Left renal pelvis (tissue), 4 donors: Measurements from ENCODE around the gene LRRC75B. TPM values are rescaled to one million over a fixed set of nuclear protein-coding genes. Genes with fewer than 3 reads are reported as not detected.
"Not testable (repeated sequence)": the region's sequence is repeated elsewhere in the genome, so short reads cannot be mapped to it uniquely, and the experiment has no call there.

Experiments used
- DNase-seq, 4 donors: peaks; one replicate each; pipeline ENCODE4 v3.0.0-alpha.2; 2013; ENCODE audit warnings: low read depth in 4 of 4, low spot score in 3 of 4
- polyA plus RNA-seq, 4 donors: library from polyadenylated mRNA; unstranded; fragments of 120-200 nt; gene quantifications; one replicate each; pipeline ENCODE4 v1.2.1, GENCODE V29; 2013; ENCODE audit not compliant: insufficient read length in 4 of 4

The LRRC75B gene
- polyA plus RNA-seq, 4 donors = 20.2 to 33.9 (median 30.4) TPM

DNA sequence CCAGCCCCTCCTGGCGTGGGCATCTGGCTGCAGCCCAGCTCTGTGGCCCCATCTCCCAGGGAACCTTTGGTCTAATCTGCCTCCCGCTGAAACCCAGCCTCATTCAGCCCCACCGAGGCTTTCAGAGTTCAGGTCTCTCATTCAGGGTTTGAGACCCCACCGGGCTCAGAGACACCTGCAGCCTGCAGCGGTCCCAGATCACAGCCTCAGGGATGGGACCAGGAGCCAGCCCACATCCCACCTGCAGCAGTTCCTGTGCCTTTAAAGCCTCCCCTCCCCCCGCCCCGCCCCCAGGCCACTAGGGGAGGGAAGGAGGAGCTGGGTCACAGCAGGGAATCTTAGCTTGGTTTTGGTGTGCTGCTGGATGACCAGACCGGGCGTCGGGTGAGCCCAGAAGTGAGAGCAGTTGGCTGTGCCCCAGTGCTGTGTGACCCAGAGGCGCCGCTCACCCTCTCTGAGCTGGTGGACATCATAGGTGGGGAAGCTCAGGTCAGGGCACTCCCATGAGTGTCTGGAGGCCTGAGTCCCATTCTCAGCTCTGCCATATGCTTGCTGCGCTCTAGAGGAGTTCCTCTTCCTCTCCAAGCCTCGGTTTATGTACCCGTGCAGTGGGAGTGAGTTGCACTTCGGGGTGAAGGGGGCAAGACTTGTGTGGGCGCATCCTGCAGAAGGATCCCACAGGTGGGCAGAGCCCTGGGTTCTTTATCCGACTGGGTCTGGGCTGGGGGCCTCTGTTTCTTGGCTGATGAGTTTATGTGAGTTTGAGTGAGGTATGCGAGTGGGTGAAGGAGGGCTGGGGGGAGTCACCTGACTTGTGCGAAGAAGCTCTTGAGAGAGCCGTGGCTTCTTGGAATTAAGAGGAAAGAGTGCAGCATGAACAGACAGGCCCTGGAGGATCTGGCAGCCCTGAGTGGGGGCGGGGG, 10.2 kb upstream of the LRRC75B start, which contains the start of gene GGT1:
GGT1 (plus strand) TSS at position 347 of the 923 bp plus-strand sequence. CDS start 7,889 bp downstream, outside the sequence.
- DNase-seq = not testable (repeated sequence)

DNA sequence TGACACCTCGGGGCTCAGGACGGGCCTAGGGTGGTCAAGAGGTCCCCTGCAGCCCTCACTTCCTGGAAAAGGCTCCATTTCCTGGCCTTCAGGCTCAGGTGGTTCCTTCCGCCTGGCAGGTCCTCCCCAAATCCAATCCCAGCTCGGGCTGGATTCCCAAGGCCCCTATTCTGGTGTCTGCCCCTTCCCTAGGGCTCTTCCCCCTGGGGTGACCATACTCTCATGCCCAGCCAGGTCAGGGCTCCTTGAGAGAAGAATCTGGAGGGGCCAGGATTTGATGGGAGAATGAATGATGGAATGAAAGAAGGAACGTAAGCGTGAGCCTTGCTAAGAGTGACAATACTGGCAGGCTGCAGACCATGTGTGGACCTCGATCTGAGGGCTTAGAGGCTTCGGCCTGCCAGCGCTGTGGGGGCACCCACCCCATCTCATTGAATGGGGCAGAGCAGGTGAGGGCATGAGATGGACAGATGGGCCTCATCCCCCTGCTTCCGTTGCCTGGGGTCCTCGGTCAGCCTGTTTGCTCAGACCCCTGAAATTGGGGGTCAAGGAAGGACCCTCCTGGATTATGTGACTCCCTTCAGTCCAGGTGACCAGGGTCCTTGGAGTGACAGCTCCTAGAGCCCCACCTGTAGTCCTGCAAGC, 9.4 kb upstream of the LRRC75B start:
- not testable (repeated sequence) for DNase-seq

DNA sequence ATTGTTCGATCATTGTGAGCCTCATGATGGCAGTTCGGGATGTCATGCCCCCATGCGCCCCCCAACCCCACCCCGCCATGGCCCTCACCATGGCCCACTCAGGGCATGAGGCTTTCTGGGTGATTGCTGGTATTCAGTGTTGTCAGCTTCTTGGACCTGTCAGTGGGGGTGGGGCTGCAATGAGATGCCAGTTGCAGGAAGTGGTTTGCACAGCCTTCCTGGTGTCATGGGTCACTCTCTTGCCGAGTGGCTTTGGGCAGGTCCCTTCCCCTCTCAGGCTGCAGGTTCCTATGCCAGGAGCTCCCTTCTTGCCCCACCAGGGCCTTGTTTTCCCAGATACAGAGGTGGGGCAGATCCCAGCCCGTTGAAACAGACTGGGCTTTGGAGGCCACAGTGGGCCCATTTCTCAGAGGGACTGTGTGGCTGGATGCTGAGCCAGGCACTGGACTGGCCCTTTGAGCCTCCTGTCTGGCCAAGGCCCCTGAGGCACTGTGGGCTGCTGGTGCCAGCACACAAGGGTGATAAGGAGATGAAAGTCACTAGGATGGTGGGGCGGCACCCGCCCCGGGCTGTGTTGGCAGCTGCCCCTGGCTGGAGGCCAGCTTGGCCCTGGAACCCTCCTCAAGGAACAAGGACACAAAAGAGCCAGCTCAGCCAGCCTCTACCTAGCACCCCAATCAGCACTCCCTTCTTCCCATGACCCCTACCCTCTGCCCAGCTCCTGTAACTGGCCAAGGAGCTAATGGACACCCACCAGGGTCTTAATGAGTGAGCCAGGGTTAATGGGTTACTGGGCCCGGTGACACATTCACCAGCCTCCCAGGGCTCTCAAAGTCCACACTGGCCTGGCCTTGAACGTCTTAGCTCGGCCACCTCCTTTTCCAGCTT, 8.6 kb upstream of the LRRC75B start:
- DNase-seq = no peak

DNA sequence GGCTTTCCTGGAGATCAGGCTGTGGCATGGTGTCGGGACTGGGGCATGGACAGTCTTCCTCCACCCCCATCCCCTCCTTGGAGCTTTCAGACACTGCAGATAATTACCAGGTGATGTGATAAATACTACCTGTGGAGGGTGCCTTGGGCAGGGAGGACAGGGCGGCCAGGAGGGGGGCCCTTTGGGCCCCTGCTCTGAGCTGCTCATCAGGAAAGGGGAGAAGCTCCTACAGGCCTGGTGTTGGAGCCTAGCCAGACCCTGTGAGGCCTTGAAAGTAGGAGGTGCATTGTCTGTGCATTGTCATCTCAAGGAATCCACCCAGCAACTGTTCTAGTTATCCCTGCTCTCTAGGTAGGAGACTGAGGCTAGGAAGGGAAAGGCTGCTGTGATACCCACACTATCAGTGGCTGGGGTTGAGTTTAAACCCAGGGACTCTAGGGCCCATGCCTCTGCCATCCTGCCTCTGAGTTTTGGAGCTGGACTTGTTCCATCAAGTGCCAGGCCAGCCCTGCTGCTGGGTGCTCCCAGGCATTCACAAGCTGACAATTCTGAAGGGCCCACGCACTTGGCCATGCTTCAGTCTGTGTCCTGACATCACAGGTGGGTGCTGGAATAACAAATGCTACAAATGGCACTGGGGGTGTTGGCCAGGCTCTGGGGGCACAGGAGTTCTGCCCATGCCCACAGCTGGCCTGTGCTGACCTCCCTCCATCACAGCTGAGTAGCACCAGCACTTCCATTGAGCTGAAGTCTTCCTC, 7.3 kb upstream of the LRRC75B start:
- not testable (repeated sequence) for DNase-seq

DNA sequence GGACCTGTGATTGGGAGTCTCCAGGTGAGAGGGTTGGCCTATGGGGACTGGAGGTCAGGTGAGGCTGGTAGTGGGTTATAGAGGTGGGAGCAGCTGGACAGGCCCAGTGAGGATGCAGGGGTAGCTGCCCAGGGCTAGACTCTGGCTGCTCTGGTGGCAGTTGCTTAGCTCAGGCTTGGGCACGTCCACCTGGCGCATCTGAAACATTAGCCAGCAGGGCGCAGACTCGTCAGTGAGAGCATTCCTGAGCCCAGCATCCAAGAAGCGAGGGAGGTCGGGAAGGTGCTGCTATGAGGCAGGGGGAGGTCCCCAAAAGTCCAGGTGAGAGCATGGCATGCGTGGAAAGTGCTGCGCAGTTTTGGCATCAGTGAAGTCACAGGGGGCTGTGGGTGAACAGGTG, 6.6 kb upstream of the LRRC75B start:
- DNase-seq = no peak

DNA sequence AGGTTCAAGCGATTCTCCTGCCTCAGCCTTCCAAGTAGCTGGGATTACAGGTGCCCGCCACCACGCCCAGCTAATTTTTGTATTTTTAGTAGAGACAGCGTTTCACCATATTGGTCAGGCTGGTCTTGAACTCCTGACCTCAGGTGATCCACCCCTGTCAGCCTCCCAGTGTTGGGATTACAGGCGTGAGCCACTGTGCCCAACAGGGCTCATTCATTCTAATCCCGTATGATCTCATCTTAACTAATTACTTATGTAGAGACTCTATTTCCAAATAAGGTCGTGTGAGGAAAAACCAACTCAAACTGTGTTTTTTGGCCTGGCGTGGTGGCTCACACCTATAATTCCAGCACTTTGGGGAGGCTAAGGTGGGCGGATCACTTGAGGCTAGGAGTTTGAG, 4.2 kb upstream of the LRRC75B start:
- not testable (repeated sequence) for DNase-seq

DNA sequence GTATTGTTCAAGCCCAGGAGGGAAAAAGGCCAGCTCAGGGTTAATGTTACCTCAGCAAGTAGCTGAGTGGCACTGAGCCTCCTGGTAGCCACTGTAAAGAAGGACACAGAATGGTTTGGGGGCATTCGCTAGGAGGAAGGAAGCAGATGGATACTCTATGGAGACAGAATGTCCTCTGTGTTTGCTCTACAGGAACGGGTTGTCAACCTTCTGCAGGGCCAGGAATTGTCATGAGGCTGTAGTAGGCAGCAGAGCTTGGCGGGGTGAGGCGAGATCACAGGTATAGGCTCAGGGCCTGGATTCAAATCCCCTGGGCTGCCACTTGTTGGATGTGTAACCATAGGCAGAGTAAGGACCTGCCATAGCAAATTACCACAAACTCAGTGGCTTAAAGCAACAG, 3.0 kb upstream of the LRRC75B start:
- DNase-seq = no peak

DNA sequence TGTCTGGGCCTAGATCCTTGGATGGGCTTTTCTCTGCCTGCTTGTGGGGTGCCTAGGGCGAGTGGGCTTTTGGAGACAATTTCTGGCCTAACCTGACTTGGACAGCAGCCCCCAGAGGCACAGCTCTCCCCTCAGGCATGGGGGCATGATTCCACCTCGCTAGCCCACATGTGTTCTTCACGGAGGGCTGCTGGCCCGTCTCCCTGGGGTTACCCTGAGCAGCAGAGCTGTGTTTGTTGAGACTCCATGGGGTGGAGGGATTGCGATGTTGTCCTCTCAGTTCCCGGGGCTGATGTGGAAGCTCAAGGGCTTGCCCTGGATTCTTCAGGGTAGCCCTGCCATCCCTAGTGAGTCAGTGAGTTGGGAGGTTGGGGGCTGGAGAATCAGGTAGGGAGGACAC, 2.4 kb upstream of the LRRC75B start:
- no peak for DNase-seq

DNA sequence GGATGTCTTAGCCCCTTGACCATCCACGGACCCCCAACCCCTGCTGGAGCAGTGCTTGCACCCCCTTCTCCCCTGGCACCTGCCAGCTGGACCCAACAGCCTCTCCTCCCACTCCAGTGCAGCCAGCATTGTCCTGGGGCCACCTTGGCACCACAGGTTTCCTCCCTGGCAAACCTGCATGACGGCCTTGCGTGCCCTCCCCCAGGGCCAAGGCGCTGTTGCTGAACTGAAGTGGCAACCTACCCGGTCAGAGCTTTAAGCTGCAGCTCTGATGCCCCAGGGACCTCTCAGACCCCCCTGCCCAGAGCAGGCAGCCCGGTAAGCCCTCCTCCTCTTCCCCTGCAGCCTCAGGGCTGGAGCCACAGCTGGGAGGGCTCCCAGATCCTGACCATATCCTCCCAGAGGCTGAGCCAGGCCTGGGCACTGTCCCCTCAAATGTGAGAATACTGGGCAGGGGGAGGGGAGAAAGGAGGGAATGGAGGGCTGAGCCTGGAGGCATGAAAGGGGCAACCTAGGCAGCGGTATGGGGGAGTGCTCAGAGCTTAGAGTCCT, 1.8 kb upstream of the LRRC75B start:
- DNase-seq = no peak

DNA sequence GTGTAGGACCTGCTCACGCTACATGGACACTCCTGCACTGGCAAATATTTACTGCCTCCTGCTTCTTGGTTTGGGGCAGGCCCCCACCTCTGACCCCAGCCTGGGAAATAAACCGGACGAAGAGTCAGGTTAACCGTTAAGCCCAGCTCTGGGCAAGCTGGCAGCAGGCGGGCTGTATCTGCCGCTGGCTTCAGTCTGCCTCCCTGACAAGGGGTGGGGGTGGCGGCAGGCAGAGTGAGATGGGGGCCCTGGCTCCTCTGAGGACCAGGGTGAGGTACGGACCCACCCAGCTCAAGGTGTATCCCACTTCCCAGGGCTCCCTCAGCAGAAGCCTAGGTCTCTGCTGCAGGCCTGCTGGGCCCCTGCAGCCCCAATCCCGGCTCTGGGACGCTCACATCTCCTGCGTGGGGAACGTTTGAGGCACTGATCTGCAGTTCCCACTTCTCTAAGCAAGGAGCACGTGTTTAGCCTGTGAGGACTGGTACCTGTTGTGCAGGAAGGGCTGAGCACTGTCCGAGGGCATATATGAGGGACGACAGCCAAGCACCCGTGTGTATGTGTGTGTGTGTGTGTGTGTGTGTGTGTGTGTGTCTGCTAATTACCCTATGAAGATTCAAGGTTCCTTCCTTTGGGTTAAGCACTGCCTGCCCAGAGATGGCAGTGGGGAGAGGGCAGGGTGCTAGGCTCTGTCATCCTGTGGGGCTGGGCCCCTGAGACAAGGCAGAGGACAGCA, 1.1 kb upstream of the LRRC75B start:
- no peak for DNase-seq

DNA sequence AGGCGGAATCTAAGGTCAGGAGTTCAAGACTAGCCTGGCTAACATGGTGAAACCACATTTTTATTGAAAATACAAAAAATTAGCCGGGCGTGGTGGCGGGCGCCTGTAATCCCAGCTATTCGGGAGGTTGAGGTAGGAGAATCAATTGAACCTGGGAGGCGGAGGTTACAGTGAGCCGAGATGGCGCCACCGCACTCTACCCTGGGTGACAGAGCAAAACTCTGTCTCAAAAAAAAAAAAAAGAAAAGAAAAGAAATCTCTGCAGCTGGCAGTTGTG, 624 bp upstream of the LRRC75B start:
- DNase-seq = not testable (repeated sequence)

DNA sequence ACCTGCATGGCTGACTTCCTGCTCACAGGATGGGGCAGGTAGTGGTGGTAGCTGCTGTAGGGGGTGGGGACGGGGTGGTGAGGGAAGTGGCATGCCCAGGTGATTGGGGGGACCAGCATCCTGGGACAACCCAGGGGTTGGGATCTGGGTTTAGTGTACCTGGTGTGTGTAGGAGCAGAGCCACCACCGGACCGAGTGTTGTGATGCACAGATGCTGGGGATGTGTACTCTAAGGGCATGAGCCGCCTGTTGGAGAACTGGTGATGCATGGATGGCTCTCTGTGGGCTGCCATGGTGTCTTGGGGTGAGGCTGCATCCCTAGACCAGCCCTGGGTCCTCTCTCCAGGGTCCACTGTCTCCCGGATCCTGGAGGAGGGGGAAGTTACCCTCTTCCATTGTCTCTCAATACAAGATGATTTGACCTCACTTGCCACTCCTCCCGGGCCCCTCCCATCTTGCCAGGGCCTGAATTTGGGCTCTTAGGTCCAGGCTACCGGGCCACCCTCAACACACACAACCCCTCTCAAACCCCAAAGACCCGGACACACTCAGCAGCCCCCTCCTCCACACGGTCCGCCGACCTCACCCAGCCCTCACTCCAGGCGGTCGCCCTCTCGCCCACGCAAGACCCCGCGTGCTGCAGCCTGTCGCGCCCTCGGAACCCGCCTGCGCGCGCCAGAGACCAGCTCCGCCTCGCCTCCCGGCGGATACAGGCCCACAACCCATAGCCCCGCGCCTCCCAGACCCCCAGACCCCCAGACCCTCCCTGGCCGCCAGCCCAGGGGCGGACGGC, 619 bp downstream of the LRRC75B start:
- no peak for DNase-seq

DNA sequence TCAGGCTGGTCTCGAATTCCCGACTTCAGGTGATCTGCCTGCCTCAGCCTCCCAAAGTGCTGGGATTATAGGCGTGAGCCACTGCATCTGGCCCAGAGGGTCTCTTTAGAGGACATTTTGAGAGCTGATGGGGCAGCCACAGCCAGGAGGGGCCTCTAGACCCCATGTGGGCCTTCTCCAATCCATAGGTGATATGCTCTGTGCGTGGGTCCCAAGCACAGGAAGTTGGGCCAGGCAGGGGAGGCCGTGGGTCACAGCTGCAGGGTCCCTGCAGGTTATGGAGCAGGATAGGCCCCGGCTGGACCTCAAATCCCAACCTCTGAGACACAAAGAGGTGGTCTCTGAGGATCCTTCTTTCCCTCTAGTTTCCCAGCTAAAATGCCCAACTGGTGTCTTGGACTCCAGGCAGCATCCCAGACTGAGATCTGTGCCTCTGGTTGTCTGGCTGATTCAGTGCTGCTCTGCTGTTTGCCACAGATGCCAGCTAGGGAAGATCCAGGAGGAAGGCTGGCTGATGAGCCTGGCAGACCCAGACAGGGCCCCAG, 1.5 kb downstream of the LRRC75B start:
- DNase-seq = no peak

DNA sequence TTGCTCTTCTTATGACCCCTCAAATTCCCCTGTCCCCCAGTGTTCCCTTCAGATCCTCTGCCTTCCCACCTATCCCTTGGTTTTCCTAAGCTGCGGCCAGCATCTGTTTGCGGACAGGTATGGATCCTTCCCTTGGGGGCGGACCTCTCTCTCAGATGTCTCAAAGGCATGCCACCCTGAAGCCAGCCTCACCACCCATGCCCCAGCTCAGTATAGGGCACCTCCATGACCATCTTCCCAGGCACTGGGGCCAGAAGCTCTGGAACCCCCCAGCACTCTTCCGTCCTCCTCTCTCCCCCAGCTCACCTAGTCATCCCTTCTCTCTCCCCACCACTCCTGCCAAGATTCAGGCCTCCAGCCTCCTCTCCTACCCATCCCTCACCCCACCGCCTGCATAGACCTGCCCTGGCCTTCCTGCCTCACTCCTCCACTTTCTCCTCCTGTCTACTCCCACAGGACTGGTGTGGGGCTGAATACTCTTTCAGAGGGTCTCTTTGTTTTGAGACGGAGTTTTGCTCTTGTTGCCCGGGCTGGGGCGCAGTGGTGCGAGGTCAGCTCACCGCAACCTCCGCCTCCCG, 2.2 kb downstream of the LRRC75B start:
- DNase-seq = no peak

DNA sequence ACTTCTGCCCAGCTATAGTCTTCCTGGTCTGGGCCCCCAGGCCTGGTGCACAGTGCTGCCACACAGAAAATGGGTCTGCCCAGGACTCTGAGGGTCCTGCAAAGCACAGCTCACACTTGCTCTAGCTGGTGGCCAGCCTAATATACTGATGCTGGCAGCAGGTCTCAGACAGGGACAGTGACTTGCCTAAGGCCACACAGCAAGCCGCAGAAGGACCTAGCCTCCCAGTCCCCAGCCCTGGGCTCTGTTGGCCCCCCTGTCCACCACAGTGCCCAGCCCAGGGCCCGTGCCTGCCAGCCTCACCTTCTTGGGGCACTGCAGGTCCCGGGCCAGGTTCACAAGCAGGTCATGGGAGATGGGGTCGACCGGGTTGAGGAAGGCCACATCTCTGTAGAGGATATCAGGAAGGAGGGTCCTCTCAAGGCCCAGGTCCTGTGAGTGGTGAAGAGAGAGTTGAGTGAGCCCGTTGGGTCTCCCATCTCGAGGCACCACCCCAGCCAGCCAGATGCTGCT, 3.3 kb downstream of the LRRC75B start:
- no peak for DNase-seq

DNA sequence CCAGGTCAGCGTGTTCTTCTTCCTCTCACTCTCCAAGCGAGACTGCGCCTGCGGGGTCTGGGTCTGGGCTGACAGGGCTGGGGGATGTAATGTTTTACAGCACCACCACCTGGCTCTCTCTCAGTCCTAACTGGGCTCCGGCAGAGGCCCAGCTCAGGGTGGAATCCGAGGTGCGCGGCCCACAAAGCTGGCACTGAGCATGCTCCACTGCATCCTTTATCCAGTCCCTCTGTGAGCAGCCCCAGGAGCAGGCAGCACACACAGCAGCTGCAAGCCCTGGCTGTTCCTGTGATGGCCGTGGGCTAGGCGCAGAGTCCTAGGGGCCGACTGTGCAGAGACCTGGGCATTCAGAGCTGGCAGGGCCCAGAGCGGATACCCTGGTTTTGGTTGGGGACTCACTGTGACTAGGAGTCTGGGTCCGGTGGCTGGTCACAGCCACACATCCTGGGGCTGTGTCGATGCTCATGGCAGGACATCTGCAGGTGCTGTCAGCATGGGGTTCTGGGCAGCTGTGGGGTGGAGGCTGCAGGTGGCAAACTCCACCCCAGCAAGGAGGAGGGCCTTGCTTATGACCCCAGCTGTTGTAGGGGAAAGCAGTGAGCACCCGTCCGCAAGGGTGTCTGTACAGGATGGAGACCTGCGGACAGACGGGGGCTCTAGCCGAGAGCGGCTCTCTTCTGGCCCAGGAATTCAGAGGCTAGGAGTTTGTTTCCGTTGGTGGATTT, 4.0 kb downstream of the LRRC75B start:
- DNase-seq = no peak

DNA sequence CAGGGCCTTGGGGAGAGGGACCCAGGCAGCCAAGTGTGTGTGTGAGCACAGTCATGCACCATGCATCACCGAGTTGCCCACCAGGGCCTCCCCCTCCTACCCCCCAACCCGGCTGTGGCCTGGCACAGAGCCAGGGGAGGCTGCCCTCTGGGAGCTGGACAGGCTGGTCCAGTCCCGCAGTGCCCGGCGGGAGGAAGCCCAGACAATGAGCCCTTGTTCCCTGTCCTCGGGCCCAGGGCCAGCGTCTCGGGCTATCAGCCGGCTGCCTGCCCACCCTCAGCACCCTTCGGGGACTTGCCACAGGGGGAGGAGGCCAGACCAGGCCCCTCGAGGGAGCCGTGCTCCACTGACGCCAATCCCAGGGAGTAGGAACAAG, 4.5 kb downstream of the LRRC75B start:
- no peak for DNase-seq
